ENCODE data around the gene BID.
"Not testable (repeated sequence)": the region's sequence is repeated elsewhere in the genome, so short reads cannot be mapped to it uniquely, and the experiment has no call there.

BID gene

DNA sequence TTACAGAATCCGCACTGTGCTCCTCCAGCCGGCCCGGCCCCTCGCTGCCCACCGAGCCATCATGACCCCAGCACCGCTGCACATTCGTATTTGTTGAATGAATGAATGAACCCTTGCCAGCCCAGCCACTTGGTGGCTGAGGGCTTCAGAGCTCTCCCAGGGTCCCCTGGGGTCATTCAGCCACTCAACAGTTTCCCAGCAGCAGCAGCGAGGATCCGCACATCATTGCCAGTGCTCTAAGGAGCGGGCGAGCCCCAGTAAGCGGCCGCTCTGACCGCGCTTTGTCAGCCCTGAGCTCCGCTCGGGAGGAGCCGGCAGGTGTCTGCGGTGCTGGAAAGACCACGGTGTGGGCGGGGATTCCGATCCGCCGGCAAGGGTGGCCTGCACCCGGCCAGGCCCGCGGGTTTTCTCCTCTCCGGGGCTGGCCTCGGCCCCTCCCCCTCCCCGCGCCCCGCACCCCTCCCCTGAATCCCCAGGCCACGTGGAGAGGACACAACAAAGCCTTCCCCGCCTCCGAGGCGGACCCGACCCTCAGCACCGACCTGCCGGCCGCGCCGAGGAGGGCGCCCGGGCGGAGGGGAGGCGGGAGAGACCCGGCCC lies 563 bp downstream of the BID start:
- peak; percentile 45 for DNase-seq
- in situ Hi-C loops (cut with MboI; ENCODE audit: low pct_unique_long_range_greater_than_20kb, low sequenced_read_pairs), result no loop called here

DNA sequence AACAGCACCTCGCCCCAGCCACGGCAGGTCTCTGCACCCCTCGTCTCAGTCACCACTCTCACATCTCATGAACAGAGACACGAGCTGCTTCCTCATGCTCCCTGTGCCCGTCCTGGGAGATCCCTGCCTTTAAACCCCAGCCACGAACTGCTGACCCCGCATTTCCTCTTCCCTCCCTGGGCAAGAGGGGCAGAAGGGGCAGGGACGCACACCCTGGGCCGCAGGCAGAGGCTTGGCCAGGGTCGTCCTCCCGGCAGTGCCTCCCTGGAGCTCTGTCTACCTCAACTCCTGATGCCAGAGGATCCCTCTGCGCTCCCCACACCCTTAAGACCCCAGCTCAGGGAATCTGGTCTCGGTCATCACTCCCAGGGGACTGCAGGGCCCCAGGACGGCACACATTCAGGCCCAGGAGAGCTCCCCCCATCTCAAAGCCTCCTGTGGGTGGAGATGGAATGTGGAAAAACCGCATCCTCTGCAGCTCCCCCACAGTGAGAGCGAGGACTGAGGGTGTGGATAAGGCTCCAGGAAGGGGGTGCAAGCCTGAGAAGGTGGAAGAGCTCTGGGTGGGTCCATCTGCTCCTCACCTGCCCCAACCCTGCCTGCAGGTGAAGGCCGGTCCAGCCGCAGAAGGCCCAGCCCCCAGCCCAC lies 1.2 kb downstream of the BID start:
- DNase-seq, result peak; percentile 35
- in situ Hi-C loops (cut with MboI; ENCODE audit: low pct_unique_long_range_greater_than_20kb, low sequenced_read_pairs), result no loop called here

DNA sequence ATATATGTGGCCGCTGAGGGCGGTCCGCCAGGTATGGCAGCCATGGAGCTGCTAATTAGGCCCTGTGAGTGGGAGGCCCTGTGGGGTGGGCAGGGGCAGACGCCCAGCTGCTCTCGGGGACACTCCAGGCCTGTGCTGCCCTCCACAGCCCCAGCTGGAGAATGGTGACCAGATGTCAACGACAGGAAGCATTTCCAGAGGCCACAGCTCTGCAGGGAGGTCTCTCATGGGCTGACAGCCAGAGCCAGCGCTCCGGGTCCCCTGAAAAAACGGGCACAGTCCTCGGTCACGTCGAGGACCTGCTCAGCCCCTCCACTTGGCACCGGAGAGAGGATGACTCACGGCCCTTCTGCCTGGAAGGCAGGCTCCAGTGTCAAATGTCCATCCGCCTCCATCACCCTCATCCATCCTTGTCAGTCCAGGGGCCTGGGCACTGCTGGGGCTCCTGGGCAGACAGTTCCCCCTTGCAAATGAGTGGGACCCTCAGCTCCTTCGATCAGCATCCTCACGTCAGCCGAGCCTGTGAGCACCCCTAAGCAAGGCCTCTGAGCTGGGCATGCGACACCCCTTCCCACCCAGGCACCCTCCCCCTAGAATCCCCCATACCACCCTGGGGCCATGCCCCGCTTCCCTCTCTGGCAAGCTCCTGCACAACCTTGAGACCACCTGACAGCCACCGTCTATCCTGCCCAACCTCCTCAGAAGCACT lies 1.9 kb downstream of the BID start:
- DNase-seq, result no peak
- in situ Hi-C loops (cut with MboI; ENCODE audit: low pct_unique_long_range_greater_than_20kb, low sequenced_read_pairs), result no loop called here

DNA sequence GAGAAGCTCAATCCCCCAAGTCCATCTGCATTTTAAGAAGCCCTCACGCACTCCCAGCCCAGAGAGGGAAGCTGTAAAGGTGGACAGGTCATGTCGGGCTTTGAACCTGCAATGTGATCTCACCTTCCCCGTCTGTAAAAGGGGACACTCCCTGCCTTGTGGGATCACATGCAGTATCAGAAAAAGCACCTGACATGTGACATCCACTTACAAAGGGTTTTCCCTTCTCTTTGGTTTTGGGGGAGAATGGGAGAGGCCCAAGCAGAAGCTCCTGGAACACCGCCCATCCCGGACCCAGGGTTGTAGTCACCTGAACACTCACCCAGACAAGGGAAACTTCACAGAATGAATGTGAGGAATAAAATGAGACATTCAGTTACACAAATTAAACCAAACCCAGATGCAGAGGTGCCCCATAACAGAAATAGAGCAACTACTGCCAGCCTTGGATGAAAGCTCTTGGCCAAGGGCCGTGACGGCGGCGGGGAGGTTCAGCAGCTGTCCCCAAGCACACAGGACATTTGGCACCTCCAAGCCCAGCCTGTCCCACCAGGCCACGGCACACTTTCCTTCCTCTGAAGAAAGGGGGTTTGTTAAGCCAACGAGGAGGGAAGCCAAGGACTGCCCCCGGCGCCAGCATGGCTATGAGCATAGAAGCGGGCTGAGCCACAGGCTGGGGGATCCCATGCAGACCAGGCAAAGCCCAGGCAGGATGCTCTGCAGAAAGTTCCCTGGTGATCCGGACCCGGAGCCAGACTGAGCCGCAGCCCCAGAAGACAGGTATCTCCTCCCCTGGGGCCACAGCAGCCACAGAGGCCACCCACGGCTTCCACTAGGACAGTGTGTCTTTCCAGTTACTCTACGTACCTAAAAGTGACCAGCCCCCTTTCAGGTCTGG lies 3.8 kb downstream of the BID start:
- in situ Hi-C loops (cut with MboI; ENCODE audit: low pct_unique_long_range_greater_than_20kb, low sequenced_read_pairs), result no loop called here
- no peak for DNase-seq

DNA sequence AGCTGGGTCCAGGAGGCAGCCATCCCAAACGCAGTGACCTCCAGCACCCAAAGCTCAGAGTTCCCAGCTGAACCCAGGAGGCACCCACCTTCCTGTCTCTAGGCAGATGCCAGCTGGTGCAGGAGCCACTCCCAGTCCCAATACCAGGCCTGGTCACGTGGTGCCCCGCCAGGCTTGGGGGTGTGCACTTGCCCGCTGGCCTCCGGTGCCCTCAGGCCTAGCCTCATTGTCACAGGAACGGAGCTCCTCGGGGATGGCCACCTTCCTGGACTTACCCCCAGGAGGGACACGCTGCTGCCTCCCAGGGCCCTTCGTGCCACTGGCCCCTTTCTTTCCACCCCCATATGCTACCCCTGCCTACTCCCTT lies 4.6 kb downstream of the BID start:
- DNase-seq, result no peak
- in situ Hi-C loops (cut with MboI; ENCODE audit: low pct_unique_long_range_greater_than_20kb, low sequenced_read_pairs), result no loop called here

DNA sequence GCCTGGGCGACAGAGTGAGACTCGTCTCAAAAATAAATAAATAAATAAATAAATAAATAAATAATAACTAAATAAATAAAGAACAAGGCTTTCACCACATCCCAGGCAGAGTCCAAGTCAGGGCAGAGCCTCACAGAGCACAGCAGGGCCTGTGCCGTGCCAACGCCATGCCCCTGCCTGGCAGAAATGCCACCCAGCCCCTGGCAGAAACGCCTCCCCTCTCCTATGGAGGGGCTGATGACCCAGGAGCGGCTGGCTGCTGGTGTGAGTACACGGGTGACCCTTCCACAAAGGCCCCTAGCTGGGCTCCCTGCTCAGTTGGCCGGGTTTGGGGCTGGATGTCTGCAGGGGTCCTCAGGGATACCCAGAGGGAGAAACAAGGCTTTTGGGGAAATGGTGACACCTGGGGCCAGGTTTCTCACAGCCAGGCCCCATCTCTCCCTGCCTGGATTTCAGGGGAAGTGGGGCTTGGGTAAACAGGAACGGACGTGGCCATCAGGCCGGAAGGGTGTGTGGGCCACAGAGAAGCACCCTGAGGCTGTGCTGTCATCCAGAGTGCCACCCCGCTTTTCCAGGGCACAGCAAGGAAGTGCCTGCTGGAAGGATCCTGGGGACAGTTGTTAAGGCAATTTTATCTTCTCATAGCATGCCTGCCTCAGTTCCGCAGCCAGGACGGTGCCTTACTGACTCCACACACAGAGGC lies 5.1 kb downstream of the BID start:
- no peak for DNase-seq
- in situ Hi-C loops (cut with MboI; ENCODE audit: low pct_unique_long_range_greater_than_20kb, low sequenced_read_pairs), result no loop called here

DNA sequence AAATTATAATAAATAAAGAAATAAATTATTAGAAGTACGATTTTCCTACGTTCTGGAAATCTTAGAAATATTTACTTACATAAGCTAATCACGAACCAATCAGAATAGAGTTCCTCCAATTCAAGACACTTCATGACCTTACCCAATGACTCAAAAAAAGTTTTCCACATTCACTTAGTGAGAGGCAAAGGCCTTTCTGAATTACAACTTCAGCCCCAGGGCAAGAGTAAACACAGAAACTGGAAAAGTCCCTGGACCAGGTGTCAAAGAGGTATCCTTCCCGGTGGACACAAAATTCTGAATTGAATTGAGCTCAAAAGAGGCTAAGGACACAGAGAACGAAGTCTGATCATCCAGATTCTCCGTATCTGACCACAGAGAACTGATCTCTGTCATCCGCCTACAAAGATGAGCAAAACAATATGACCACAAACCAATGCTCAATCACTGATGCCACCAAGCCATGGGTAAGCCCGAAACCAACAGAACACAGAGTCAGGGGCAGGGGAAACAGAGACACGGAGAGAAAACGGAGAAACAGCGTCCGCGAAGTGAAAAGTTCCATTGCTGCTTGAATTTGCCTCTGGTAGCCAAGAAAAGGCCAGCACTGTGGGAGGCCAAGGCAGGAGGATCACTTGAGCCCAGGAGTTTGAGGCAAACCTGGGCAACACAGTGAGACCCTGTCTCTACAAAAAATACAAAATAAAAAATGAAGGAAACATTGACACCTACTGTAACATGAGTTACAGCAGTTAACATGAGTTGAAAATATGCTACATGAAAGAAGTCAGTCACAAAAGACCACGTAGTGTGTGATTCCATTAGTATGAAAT lies 6.8 kb downstream of the BID start:
- no peak for DNase-seq
- in situ Hi-C loops (cut with MboI; ENCODE audit: low pct_unique_long_range_greater_than_20kb, low sequenced_read_pairs), result no loop called here

DNA sequence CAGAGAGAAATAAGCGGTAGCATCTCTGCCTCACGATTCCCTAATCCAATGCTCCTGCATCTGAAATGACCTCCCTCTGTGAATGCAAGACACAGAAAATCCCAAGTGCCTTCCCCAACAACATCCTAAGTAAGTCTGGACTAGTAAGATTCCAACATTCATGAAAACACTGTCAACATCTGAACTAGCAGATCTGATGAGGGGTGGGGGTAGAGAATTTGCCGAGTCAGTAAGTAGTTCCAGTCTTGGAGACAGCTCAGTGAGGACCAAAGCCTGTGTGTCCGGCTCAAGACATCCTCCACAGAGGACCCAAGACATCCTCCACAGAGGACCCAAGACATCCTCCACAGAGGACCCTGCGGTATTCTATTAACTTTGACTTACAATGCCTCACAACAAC lies 9.4 kb downstream of the BID start:
- in situ Hi-C loops (cut with MboI; ENCODE audit: low pct_unique_long_range_greater_than_20kb, low sequenced_read_pairs); DNase-seq: not testable (repeated sequence)

DNA sequence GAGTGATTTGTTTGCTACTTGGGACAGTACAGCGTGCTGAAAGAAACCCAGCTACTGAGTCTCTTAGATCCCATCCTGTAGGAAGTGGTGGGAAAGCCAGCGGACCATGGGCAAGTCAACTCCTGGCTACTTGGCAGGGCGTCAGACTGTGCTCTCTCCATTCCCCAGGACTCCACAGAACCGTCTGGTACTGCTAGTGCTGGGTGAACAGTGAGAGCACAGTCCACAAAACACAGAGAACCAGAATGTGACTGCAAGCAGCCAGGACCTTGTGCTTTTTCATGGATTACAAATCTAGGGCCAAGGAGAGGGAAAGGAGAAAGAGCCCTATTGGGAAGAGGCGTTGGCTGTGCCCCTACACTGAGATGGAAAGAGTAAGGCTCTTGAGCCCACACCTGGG lies 10.2 kb downstream of the BID start:
- in situ Hi-C loops (cut with MboI; ENCODE audit: low pct_unique_long_range_greater_than_20kb, low sequenced_read_pairs), result no loop called here
- no peak for DNase-seq

DNA sequence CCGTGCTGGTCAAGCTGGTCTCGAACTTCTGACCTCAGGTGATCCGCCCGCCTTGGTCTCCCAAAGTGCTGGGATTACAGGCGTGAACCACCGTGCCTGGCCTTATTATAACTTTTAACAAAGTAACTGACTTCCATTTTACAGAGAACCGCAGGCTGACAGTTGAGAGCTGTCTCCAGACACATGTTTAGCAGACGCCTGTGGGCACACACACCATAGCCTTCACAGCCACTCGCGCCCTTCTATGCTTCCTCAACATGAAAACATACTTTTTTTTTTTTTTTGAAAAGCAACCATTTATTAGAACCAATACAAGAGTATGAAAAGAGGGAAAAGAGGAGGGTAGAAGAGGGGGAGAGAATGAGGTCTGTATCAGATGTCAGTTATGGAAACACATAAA lies 10.8 kb downstream of the BID start:
- peak; percentile 37 for DNase-seq
- in situ Hi-C loops (cut with MboI; ENCODE audit: low pct_unique_long_range_greater_than_20kb, low sequenced_read_pairs), result not testable (repeated sequence)

DNA sequence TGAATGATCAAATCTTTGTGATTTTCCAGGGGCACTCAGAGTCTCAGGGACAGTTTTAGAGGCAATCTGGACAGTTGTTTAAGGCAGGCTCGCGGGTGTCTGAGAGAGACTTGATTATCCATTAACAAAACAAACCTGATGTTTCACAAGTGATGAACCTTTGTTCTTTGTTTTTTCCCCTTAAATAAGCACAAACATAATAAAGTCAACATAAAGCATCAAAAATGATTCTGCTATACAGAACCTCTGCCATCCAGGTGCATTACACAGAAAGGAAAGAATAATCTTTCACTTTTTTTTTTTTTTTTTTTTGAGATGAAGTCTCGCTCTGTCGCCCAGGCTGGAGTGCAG lies 13.2 kb downstream of the BID start:
- DNase-seq, result no peak
- in situ Hi-C loops (cut with MboI; ENCODE audit: low pct_unique_long_range_greater_than_20kb, low sequenced_read_pairs), result no loop called here

DNA sequence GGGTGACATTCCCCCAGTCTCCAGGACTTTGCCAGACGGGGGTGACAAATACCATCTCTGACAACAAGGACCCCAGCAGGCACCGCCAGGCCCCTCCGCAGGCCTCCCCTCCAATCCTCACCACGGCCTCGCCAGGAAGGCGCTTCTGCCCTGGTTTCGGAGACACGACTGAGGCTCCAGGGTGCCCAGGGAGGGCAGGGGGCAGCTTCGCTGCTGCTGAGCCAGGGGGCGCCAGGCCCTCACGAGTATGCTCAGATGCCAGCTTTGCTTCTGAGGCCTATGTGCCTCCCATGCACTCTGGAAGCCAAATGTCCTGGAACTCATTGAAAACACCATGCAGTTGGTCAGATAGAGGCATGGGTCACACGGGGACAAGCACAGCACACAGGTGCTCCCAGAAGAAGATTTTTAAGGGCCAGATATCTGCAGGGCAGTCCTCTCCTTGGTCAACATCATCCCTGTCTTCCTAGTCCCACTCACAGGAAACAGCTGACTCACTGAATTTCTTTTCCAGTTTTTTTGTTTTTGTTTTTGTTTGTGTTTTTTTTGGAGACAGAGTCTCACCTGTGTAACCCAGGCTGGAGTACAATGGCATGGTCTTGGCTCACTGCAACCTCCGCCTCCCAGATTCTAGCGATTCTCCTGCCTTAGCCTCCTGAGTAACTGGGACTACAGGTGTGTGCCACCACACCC lies 19.9 kb downstream of the BID start:
- DNase-seq, result peak; percentile 20
- in situ Hi-C loops (cut with MboI; ENCODE audit: low pct_unique_long_range_greater_than_20kb, low sequenced_read_pairs), result no loop called here

DNA sequence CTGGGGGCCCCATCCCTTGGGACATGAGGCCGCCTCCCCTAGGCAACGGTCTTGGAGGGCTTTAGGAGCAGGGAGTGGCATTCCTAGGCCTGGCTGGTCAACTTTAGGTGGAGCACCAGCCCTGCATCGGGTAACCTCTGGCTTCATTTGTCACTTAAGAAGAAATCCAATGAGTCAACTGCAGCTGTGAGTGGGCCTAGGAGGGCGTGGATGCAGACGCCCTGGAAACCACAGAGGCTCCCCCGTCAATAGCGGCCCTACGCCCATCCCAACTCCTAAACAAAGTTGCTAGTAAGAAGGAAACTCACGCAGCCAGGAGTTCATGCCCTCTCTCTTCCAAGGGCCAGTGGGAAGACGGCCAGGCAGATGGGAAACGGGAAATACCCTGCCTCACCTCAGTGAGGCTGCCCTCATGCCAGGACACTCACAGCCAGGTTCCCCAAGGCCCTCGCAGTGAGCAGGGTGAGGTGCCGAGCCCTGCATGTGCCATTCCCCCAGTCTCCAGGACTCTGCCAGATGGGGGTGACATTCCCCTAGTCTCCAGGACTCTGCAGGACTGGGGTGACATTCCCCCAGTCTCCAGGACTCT lies 20.8 kb downstream of the BID start:
- in situ Hi-C loops (cut with MboI; ENCODE audit: low pct_unique_long_range_greater_than_20kb, low sequenced_read_pairs), result no loop called here
- peak; percentile 11 for DNase-seq

DNA sequence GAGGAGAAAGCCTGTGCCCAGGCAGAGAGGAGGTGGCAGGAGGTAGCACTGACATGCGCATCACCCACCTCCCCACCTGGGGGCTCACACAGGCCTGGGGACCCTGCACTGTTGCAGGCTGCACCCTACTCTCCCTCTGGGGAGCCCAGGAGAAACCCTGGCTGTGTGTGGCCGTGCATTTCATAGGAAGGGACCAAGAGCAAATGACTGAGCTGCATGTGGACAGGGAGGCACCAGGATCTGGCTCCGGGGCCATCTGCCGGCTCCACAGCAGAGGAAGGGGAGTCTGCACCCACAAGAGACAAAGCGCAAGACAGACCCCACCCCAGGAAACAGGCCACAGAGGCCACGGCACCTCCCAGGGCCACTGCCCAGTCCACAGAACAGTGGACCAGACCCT lies 22.7 kb downstream of the BID start:
- DNase-seq, result no peak
- in situ Hi-C loops (cut with MboI; ENCODE audit: low pct_unique_long_range_greater_than_20kb, low sequenced_read_pairs), result no loop called here

DNA sequence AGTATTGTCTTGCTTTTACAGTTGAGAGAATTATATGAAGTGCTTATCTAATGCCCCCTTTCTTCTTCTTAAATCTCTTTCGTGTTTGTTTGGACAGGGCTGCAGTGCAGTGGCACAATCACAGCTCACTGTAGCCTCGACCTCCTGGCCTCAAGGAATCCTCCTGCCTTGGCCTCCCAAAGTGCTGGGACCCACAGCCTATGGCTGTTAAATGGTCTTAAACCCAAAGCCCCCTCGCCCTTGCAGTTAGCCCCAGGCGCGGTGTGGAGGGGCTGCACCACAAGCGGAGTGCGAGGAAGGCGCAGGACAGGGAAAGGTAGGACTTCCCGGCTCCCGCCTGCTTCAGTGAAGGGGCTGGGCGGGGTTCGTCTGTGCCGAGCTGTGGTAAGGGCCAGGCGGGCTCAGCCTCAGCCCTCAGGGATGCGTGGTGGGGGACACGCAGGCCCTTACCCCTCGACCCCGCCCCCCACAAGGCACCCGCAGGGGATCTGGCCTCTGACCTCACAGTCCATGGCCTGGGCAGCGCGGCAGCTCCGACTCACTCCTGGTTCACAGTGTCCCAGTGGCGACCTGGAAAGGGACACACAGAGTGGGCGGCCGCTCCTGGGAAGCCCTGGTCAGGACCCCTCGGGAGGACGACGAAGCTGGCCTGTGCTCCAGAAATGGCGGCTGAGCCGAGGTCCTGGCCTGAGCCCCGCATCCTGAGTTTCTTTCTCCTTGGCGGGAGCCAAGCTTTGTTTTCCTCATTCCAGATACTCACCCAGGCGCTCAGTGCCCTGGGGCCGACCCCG lies 24.5 kb downstream of the BID start:
- in situ Hi-C loops (cut with MboI; ENCODE audit: low pct_unique_long_range_greater_than_20kb, low sequenced_read_pairs), result no loop called here
- DNase-seq, result no peak

DNA sequence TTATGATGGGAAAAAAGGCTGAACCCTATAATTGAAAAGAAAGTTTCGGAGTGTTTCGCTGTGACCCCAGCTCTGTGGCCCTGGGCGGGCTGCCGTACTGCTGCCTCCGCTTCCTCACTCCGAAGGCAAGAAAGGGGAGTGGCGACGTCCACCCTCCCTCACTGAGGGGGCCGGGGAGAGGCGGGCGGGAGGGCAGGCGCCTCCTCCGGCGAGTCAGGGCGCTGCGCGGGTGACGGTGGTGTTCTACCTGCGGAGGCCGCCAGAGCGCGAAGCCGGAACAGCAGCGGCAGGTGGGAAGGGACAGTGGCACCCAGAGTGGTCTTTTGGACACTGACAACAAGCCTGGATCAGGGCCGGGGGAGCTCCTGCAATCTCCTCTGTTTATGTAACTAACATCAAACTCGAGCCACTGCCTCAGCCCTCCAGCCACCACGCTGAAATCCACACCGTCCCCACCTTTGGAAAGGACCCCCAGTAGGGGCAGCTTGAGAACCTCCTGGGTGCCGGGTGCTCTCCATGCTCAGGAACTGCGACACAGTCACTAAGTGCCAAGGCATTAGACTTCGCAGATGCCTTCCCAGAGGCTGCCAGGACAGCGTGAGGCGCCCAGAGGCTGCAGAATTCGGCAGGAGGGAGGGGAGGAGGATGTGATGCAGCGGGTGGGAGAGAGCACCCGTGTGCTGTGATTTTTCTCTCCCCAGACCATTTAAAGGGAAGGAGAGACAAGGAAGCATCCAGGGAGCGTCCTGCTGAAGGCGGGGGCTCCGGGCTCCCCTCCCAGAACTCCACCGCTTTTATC lies 25.5 kb downstream of the BID start:
- in situ Hi-C loops (cut with MboI; ENCODE audit: low pct_unique_long_range_greater_than_20kb, low sequenced_read_pairs), result no loop called here
- DNase-seq, result no peak
